ENCODE results near the gene ZNF263. TPM values are rescaled to one million over a fixed set of nuclear protein-coding genes. Genes with fewer than 3 reads are reported as not detected.

ZNF263 gene
- total RNA-seq, 2 experiments from 2014 or later, result 27.6 to 65.9 TPM

DNA sequence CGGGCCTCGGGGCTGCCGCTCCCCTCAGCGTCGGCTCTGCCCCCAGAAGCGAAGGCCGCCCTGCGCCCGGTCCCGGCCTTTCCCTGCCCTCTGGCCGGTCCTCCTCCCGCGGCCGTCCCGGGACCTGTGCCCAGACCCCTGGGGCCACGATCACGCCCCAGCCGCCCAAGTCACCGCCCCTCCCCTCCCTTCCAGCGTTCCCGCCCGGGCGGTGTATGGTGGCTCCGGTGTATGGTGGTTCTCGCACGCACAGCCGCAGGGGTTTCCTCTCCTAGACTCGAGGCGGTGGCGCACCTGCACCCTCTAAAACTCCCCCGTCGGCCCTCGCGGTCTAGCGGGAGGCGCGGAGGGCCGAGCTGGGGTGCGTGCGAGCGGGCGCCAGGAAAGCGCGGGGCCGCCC is 11.9 kb downstream of the ZNF263 start:
- ChIA-PET CTCF (ENCODE audit: unreplicated experiment) (no interaction called here), POLR2A (no interaction called here)
- H3K9me2 ChIP-seq (ENCODE audit: insufficient read depth, low read length), result no peaks in the 10 kb centered on the region
- H3K79me2 ChIP-seq (ENCODE audit: insufficient read depth, low read depth, low read length), result peaks cover 4% of the 10 kb centered on the region; the same call in 1 of the 2 replicates
- H3K4me1 ChIP-seq (ENCODE audit: insufficient read depth, low read length, poor library complexity, severe bottlenecking), result peaks cover 4% of the 10 kb centered on the region
- no peaks in the 10 kb centered on the region for H3K9me3 ChIP-seq (ENCODE audit: low read length)
- intact Hi-C loops (cut with micrococcal nuclease; ENCODE audit: unreplicated experiment), result no loop called here
- BruUV-seq (replicated peaks), result no TSS peak
- no peak overlapping the region for H2AFZ ChIP-seq (ENCODE audit: low read length)
- H3K27ac ChIP-seq (ENCODE audit: low read depth, low read length, poor library complexity, severe bottlenecking), result no peak overlapping the region
- H3K36me3 ChIP-seq (ENCODE audit: insufficient read depth, low read length), result peaks cover 61% of the 10 kb centered on the region
- H4K20me1 ChIP-seq (ENCODE audit: insufficient read depth, low read length), result no peaks in the 10 kb centered on the region
- TF ChIP-seq CTCF (conservative IDR thresholded peaks at IDR 0.05; ENCODE audit: low read length), result no peak
- no peak for TF ChIP-seq EZH2phosphoT487 (IDR thresholded peaks at IDR 0.05; ENCODE audit: borderline replicate concordance, low read depth, low read length)
- no peak overlapping the region for H3K4me3 ChIP-seq (ENCODE audit: low read depth, low read length, poor library complexity, severe bottlenecking)
- no peak overlapping the region for H3K4me2 ChIP-seq (ENCODE audit: low read length)
- DNase-seq (ENCODE audit: low spot score), result no peak

DNA sequence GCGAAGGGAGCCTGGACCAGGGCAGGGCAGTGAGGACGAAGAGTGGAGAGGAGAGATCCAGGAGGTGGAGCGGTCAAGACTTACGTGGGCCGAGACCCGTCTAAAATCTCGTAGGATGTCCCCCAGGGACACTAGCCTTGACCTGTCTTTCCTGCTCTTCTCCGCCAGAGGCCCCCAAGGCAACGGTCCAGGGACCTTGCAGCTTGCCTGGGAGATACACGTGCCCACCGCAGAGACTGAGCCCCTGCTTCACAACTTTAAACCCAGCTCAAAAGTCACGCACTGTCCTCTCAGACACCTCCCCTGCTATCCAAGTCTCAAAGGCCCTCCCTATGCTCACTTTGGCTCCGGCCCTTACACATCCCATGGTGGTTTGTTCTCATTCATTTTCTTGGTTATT is 12.5 kb downstream of the ZNF263 start:
- Histone ChIP-seq H3K36me3 (ENCODE audit: insufficient read depth, low read length) (peaks cover 56% of the 10 kb centered on the region), H3K4me3 (ENCODE audit: low read depth, low read length, poor library complexity, severe bottlenecking) (no peak overlapping the region), H3K9me3 (ENCODE audit: low read length) (no peaks in the 10 kb centered on the region), H3K9me2 (ENCODE audit: insufficient read depth, low read length) (no peaks in the 10 kb centered on the region), H4K20me1 (ENCODE audit: insufficient read depth, low read length) (no peaks in the 10 kb centered on the region), H3K27ac (ENCODE audit: low read depth, low read length, poor library complexity, severe bottlenecking) (no peak overlapping the region), H3K4me1 (ENCODE audit: insufficient read depth, low read length, poor library complexity, severe bottlenecking) (peaks cover 3% of the 10 kb centered on the region), H3K4me2 (ENCODE audit: low read length) (no peak overlapping the region), H3K79me2 (ENCODE audit: insufficient read depth, low read depth, low read length) (peaks cover under 1% of the 10 kb centered on the region; the same call in 1 of the 2 replicates), H2AFZ (ENCODE audit: low read length) (no peak overlapping the region)
- POLR2A ChIA-PET, result interaction anchor here (0.6 kb wide), 1 partner anchor 270 kb away, joined by 3 read pairs; no protein-coding TSS in a partner anchor
- no TSS peak for BruUV-seq (replicated peaks)
- CTCF ChIA-PET (ENCODE audit: unreplicated experiment), result no interaction called here
- no peak for TF ChIP-seq EZH2phosphoT487 (IDR thresholded peaks at IDR 0.05; ENCODE audit: borderline replicate concordance, low read depth, low read length)
- intact Hi-C loops (cut with micrococcal nuclease; ENCODE audit: unreplicated experiment), result no loop called here
- DNase-seq (ENCODE audit: low spot score), result no peak

DNA sequence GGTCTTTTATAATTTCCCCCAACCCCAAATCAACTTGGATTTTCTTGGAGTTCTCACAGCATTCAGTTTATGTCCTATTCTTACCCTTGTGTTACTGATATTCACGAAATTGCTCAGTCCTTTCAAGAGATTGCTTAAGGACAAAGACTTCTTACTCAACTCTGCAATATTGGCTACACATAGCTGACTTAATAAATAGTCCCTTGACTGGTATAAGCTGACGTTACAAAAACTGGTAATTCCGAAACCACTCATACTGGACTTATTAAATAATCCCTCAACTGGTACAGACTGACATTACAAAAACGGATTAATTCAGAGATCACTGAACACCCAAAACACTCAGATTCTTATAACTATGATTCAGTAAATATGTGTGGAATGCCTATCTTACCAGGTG is 21.1 kb downstream of the ZNF263 start:
- Histone ChIP-seq H2AFZ (ENCODE audit: low read length) (no peak overlapping the region), H3K79me2 (ENCODE audit: insufficient read depth, low read depth, low read length) (no peaks in the 10 kb centered on the region), H3K9me2 (ENCODE audit: insufficient read depth, low read length) (no peaks in the 10 kb centered on the region), H3K9me3 (ENCODE audit: low read length) (no peaks in the 10 kb centered on the region), H3K4me3 (ENCODE audit: low read depth, low read length, poor library complexity, severe bottlenecking) (no peak overlapping the region), H3K27ac (ENCODE audit: low read depth, low read length, poor library complexity, severe bottlenecking) (no peak overlapping the region), H3K4me2 (ENCODE audit: low read length) (no peak overlapping the region), H3K36me3 (ENCODE audit: insufficient read depth, low read length) (peaks cover 11% of the 10 kb centered on the region; the same call in 1 of the 2 replicates), H3K4me1 (ENCODE audit: insufficient read depth, low read length, poor library complexity, severe bottlenecking) (no peaks in the 10 kb centered on the region), H4K20me1 (ENCODE audit: insufficient read depth, low read length) (no peaks in the 10 kb centered on the region)
- intact Hi-C loops (cut with micrococcal nuclease; ENCODE audit: unreplicated experiment), result no loop called here
- BruUV-seq (replicated peaks), result no TSS peak
- ChIA-PET POLR2A (no interaction called here), CTCF (ENCODE audit: unreplicated experiment) (no interaction called here)
- DNase-seq (ENCODE audit: low spot score), result no peak
- TF ChIP-seq CTCF (conservative IDR thresholded peaks at IDR 0.05; ENCODE audit: low read length), result no peak
- TF ChIP-seq EZH2phosphoT487 (IDR thresholded peaks at IDR 0.05; ENCODE audit: borderline replicate concordance, low read depth, low read length), result no peak

Measured in OCI-LY7 (cell line).